Karpas-422 (cell line): ENCODE results near the gene AKT1S1. TPM values are rescaled to one million over a fixed set of nuclear protein-coding genes. Genes with fewer than 3 reads are reported as not detected.

Source experiments
- DNase-seq: peaks from one replicate; pipeline ENCODE4 v3.0.0-alpha.2; 2015
- H2AFZ ChIP-seq: fragments of 200-600 bp; sonication (generic); 2 replicates; pipeline ENCODE4 v1.6.1; 2014; ENCODE audit warnings: antibody characterized with exemption, low read length, mixed read lengths
- H3K27ac ChIP-seq: fragments of 200-600 bp; sonication (generic); 2 replicates; pipeline ENCODE4 v1.5.1; 2014; ENCODE audit warnings: mild to moderate bottlenecking, low read length, moderate library complexity
- H3K27me3 ChIP-seq: fragments of 200-600 bp; sonication (generic); 2 replicates; pipeline ENCODE4 v1.6.1; 2014; ENCODE audit warnings: low read length, mixed read lengths
- H3K36me3 ChIP-seq: fragments of 200-600 bp; sonication (generic); 2 replicates; pipeline ENCODE4 v1.6.1; 2014; ENCODE audit warnings: low read length, mixed read lengths; ENCODE audit not compliant: insufficient read depth
- H3K4me1 ChIP-seq: fragments of 200-600 bp; sonication (generic); 2 replicates; pipeline ENCODE4 v1.6.1; 2014; ENCODE audit warnings: mild to moderate bottlenecking, low read length, mixed read lengths
- H3K4me2 ChIP-seq: fragments of 200-600 bp; sonication (generic); 2 replicates; pipeline ENCODE4 v1.6.1; 2014; ENCODE audit warnings: low read length, low read depth, mild to moderate bottlenecking; ENCODE audit not compliant: poor library complexity, severe bottlenecking
- H3K4me3 ChIP-seq: fragments of 200-600 bp; sonication (generic); 2 replicates; pipeline ENCODE4 v1.5.1; 2014; ENCODE audit warnings: mild to moderate bottlenecking, antibody characterized with exemption, low read length, mixed read lengths
- H3K79me2 ChIP-seq: fragments of 200-600 bp; sonication (generic); 2 replicates; pipeline ENCODE4 v1.6.1; 2014; ENCODE audit warnings: mild to moderate bottlenecking, low read length, mixed read lengths
- H3K9ac ChIP-seq: fragments of 200-600 bp; sonication (generic); 2 replicates; pipeline ENCODE4 v1.6.0; 2014; ENCODE audit warnings: low read length
- H3K9me2 ChIP-seq: fragments of 200-600 bp; sonication (generic), shearing (Covaris generic); replicated peaks from 2 replicates; pipeline ENCODE4 v1.6.0; 2014; ENCODE audit warnings: mild to moderate bottlenecking, low read length, moderate library complexity; ENCODE audit not compliant: insufficient read depth
- H3K9me3 ChIP-seq: fragments of 300-700, 200-600 bp; sonication (generic); 2 replicates; pipeline ENCODE4 v1.6.1; 2014; ENCODE audit warnings: low read length, mixed read lengths
- H4K20me1 ChIP-seq: fragments of 200-600 bp; sonication (generic); 2 replicates; pipeline ENCODE4 v1.6.1; 2014; ENCODE audit warnings: mild to moderate bottlenecking, antibody characterized with exemption, low read length, low read depth; ENCODE audit not compliant: insufficient read depth
- total RNA-seq: library from RNA; depleted of rRNA; stranded (reverse); fragments of >200 nt; shearing (Covaris generic); gene quantifications from 2 replicates; pipeline ENCODE4 v1.2.3, GENCODE V29; 2014; ENCODE audit warnings: low replicate concordance

The AKT1S1 gene
- total RNA-seq, 1 experiment from 2014 or later = 8.2 TPM

- no peak for DNase-seq
- Histone ChIP-seq H3K9me3 (no peaks in the 10 kb centered on the region), H3K4me2 (peak overlapping the region; percentile 75), H4K20me1 (peaks cover 8% of the 10 kb centered on the region), H3K27ac (peak overlapping the region; percentile 67), H3K79me2 (peaks cover 28% of the 10 kb centered on the region), H2AFZ (no peak overlapping the region), H3K9me2 (no peaks in the 10 kb centered on the region), H3K27me3 (no peaks in the 10 kb centered on the region), H3K36me3 (no peaks in the 10 kb centered on the region), H3K4me3 (peak overlapping the region; percentile 65), H3K9ac (peak overlapping the region; percentile 71), H3K4me1 (peaks cover 53% of the 10 kb centered on the region)
Observed at GRCh38 chr19:49870309-49870901, 6.8 kb downstream of the AKT1S1 start.

- Histone ChIP-seq H3K79me2 (peaks cover 28% of the 10 kb centered on the region), H3K9me2 (no peaks in the 10 kb centered on the region), H4K20me1 (peaks cover 13% of the 10 kb centered on the region)
Observed at GRCh38 chr19:49869484-49870308, 7.5 kb downstream of the AKT1S1 start.

GRCh38 chr19:49869009-49869483 is 8.1 kb downstream of the AKT1S1 start:
- Histone ChIP-seq H2AFZ (peak overlapping the region; percentile 52; the same call in 1 of the 2 replicates), H3K27me3 (no peaks in the 10 kb centered on the region), H3K4me1 (peaks cover 49% of the 10 kb centered on the region), H3K9ac (peak overlapping the region; percentile 67), H3K27ac (peak overlapping the region; percentile 73), H3K36me3 (peaks cover 11% of the 10 kb centered on the region), H3K4me2 (peak overlapping the region; percentile 74), H3K9me3 (no peaks in the 10 kb centered on the region), H4K20me1 (peaks cover 20% of the 10 kb centered on the region), H3K9me2 (no peaks in the 10 kb centered on the region), H3K79me2 (peaks cover 28% of the 10 kb centered on the region), H3K4me3 (peak overlapping the region; percentile 59)
- DNase-seq = no peak

More at GRCh38 chr19:49869484-49870308, 7.5 kb downstream of the AKT1S1 start:
- Histone ChIP-seq H3K4me3 (peak overlapping the region; percentile 65), H3K27ac (peak overlapping the region; percentile 67), H3K9ac (peak overlapping the region; percentile 71), H3K27me3 (no peaks in the 10 kb centered on the region), H3K4me1 (peaks cover 50% of the 10 kb centered on the region), H3K36me3 (peaks cover 5% of the 10 kb centered on the region), H3K4me2 (peak overlapping the region; percentile 75), H3K9me3 (no peaks in the 10 kb centered on the region), H2AFZ (no peak overlapping the region)
- DNase-seq = peak; percentile 100

- H4K20me1 ChIP-seq = peaks cover 29% of the 10 kb centered on the region
- H3K79me2 ChIP-seq = peaks cover 31% of the 10 kb centered on the region
- peaks cover 49% of the 10 kb centered on the region for H3K4me1 ChIP-seq
- peak; percentile 98 for DNase-seq
- peak within 1 kb of the TSS; percentile 88 for H3K4me3 ChIP-seq
- no peaks in the 10 kb centered on the region for H3K9me3 ChIP-seq
- H3K9ac ChIP-seq = peak within 1 kb of the TSS; percentile 79
- H3K27ac ChIP-seq = peak within 1 kb of the TSS; percentile 80
- H3K36me3 ChIP-seq = peaks cover 21% of the 10 kb centered on the region
- peak within 1 kb of the TSS; percentile 60; the same call in 1 of the 2 replicates for H2AFZ ChIP-seq
- H3K4me2 ChIP-seq = peak within 1 kb of the TSS; percentile 90
- no peaks in the 10 kb centered on the region for H3K27me3 ChIP-seq
- H3K9me2 ChIP-seq = no peaks in the 10 kb centered on the region
Observed at GRCh38 chr19:49866933-49867782, 10.0 kb downstream of the AKT1S1 start, which contains the start of gene PNKP. TSS of gene PNKP (minus strand) at chr19:49867576. CDS start at chr19:49867204, 372 bp downstream.

GRCh38 chr19:49864890-49865289 is 12.3 kb downstream of the AKT1S1 start:
- H3K79me2 ChIP-seq = peaks cover 31% of the 10 kb centered on the region
- H3K27me3 ChIP-seq = no peaks in the 10 kb centered on the region
- no peak overlapping the region for H3K4me2 ChIP-seq
- H3K4me3 ChIP-seq = no peak overlapping the region
- no peaks in the 10 kb centered on the region for H3K9me2 ChIP-seq
- H3K9ac ChIP-seq = no peak overlapping the region
- H4K20me1 ChIP-seq = peaks cover 35% of the 10 kb centered on the region
- peaks cover 21% of the 10 kb centered on the region for H3K36me3 ChIP-seq
- no peak for DNase-seq
- H3K4me1 ChIP-seq = peaks cover 36% of the 10 kb centered on the region
- H3K27ac ChIP-seq = no peak overlapping the region
- no peak overlapping the region for H2AFZ ChIP-seq
- H3K9me3 ChIP-seq = no peaks in the 10 kb centered on the region

- Histone ChIP-seq H3K27ac (no peak overlapping the region), H3K27me3 (no peaks in the 10 kb centered on the region), H2AFZ (no peak overlapping the region), H3K36me3 (peaks cover 22% of the 10 kb centered on the region), H3K4me2 (no peak overlapping the region), H3K9me3 (no peaks in the 10 kb centered on the region), H3K9ac (no peak overlapping the region), H3K79me2 (peaks cover 31% of the 10 kb centered on the region), H3K9me2 (no peaks in the 10 kb centered on the region), H4K20me1 (peaks cover 35% of the 10 kb centered on the region), H3K4me3 (no peak overlapping the region), H3K4me1 (peaks cover 30% of the 10 kb centered on the region)
- DNase-seq = no peak
Observed at GRCh38 chr19:49863935-49864320, 13.2 kb downstream of the AKT1S1 start.

GRCh38 chr19:49863254-49863934 is 13.8 kb downstream of the AKT1S1 start:
- H4K20me1 ChIP-seq = peaks cover 35% of the 10 kb centered on the region
- H3K4me3 ChIP-seq = no peak overlapping the region
- H3K36me3 ChIP-seq = peaks cover 28% of the 10 kb centered on the region
- H3K9me3 ChIP-seq = no peaks in the 10 kb centered on the region
- peaks cover 25% of the 10 kb centered on the region for H3K4me1 ChIP-seq
- H3K27ac ChIP-seq = no peak overlapping the region
- no peak for DNase-seq
- no peaks in the 10 kb centered on the region for H3K9me2 ChIP-seq
- peaks cover 31% of the 10 kb centered on the region for H3K79me2 ChIP-seq
- no peaks in the 10 kb centered on the region for H3K27me3 ChIP-seq
- no peak overlapping the region for H2AFZ ChIP-seq
- H3K4me2 ChIP-seq = no peak overlapping the region
- H3K9ac ChIP-seq = no peak overlapping the region
